ENCODE measurements around the gene CNTNAP2. TPM values are rescaled to one million over a fixed set of nuclear protein-coding genes. Genes with fewer than 3 reads are reported as not detected.

CNTNAP2 gene
- total and polyA plus RNA-seq, 2 of the 8 experiments (the other 6 are each of a cell fraction or from before 2014, with no cell fraction given), result 27.9 to 71.0 TPM

- Histone ChIP-seq H3K56ac (replicated peaks; ENCODE audit: insufficient read length, low read depth, low read length) (no peak overlapping the region), H3K9me3 (ENCODE audit: insufficient read depth in 2 of 2, low read depth in 1 of 2, low read length in 1 of 2) (no peaks in the 10 kb centered on the region), H3K27ac (ENCODE audit: low read depth, low read length) (no peak overlapping the region), H3K36me3 (ENCODE audit: control insufficient read depth in 2 of 4, insufficient read depth in 4 of 4, low read length in 3 of 4) (no peaks in the 10 kb centered on the region), H3K4me2 (ENCODE audit: insufficient read depth in 1 of 2, low read depth in 2 of 2, low read length in 2 of 2) (no peak overlapping the region), H2AFZ (ENCODE audit: low read length) (no peak overlapping the region), H3K4me1 (replicated peaks in 1 of 4; ENCODE audit: control insufficient read depth in 3 of 4, insufficient read depth in 4 of 4, low read length in 3 of 4) (peaks cover 2 to 8% (median 4%) of the 10 kb centered on the region in 4 experiments; a peak in 5 of 7 replicates), H3K18ac (ENCODE audit: extremely low read depth, low read length) (no peak overlapping the region), H4K91ac (replicated peaks; ENCODE audit: insufficient read length, low read length) (no peak overlapping the region), H3K9ac (replicated peaks in 1 of 4; ENCODE audit: extremely low read depth in 1 of 4, low read depth in 3 of 4, low read length in 3 of 4) (no peak overlapping the region), H3K23me2 (ENCODE audit: low read depth, low read length) (no peaks in the 10 kb centered on the region), H2AK5ac (ENCODE audit: low read depth, low read length) (no peak overlapping the region), H2BK5ac (ENCODE audit: low read depth, low read length) (no peak overlapping the region), H3K4me3 (ENCODE audit: extremely low read depth in 1 of 4, insufficient read depth in 2 of 4, low read depth in 3 of 4, low read length in 4 of 4) (no peak overlapping the region), H4K5ac (ENCODE audit: insufficient read length, low read depth, low read length) (no peak overlapping the region), H2BK120ac (replicated peaks; ENCODE audit: low read depth, low read length) (no peak overlapping the region), H3K79me2 (ENCODE audit: control insufficient read depth in 1 of 2, insufficient read depth in 2 of 2, low read length in 2 of 2) (no peaks in the 10 kb centered on the region), H2BK20ac (ENCODE audit: low read length) (no peak overlapping the region), H4K8ac (ENCODE audit: extremely low read depth, insufficient read depth, low read length) (no peak overlapping the region), H3K27me3 (replicated peaks in 1 of 4; ENCODE audit: control insufficient read depth in 3 of 4, extremely low read depth in 1 of 4, insufficient read depth in 3 of 4, low read length in 3 of 4) (no peaks in the 10 kb centered on the region), H4K20me1 (replicated peaks in 1 of 2; ENCODE audit: control insufficient read depth in 1 of 2, insufficient read depth in 2 of 2, low read length in 2 of 2) (no peaks in the 10 kb centered on the region), H2BK12ac (ENCODE audit: low read depth, low read length) (no peak overlapping the region), H3K79me1 (ENCODE audit: low read depth, low read length) (no peaks in the 10 kb centered on the region), H2BK15ac (ENCODE audit: low read length) (no peak overlapping the region), H3K23ac (ENCODE audit: insufficient read length) (no peak overlapping the region), H3K4ac (replicated peaks; ENCODE audit: insufficient read length, low read depth, low read length) (no peak overlapping the region), H3K14ac (ENCODE audit: insufficient read length) (no peak overlapping the region)
- TF ChIP-seq POLR2A (IDR thresholded peaks at IDR 0.05; ENCODE audit: control extremely low read depth in 1 of 2, low read depth in 2 of 2, low read length in 2 of 2) (no peak), RXRA (IDR thresholded peaks at IDR 0.05; ENCODE audit: insufficient read depth, low read depth, low read length) (no peak)
- DNase-seq (ENCODE audit: low read depth in 1 of 2, low spot score in 2 of 2) (no peak), FAIRE-seq (no peak)
- ChIA-PET POLR2A (ENCODE audit: partially characterized antibody) (no interaction called here), CTCF (ENCODE audit: partially characterized antibody) (interaction anchor here (0.6 kb wide), 1 partner anchor 1100 kb away, joined by 3 read pairs; no protein-coding TSS in a partner anchor)
Observed at GRCh38 chr7:146150153-146150552, 33.6 kb downstream of the CNTNAP2 start.
